Upper lobe of left lung (tissue), 6 donors: ENCODE results near the gene STAU1. TPM values are rescaled to one million over a fixed set of nuclear protein-coding genes. Genes with fewer than 3 reads are reported as not detected.

Experiments
- ATAC-seq, 2 donors: fragments of 200-7000 bp; cut with Tn5 transposase; one replicate each; pipeline ENCODE4 v1.9.1; 2022; ENCODE audit warnings: mild to moderate bottlenecking in 2 of 2, moderate library complexity in 2 of 2; ENCODE audit not compliant: low FRiP score in 2 of 2
- DNase-seq, 2 donors: peaks; one replicate each; pipeline ENCODE4 v3.0.0-alpha.2; 2019 to 2020
- H3K27ac ChIP-seq, 4 donors: fragments of 200-600 bp; sonication (generic); one replicate each; pipeline ENCODE4 v1.5.1; 2016 to 2019
- H3K27me3 ChIP-seq, 4 donors: fragments of 200-600 bp; sonication (generic); one replicate each; pipeline ENCODE4 v1.5.1; 2017 to 2019
- H3K36me3 ChIP-seq, 4 donors: fragments of 200-600 bp; sonication (generic); one replicate each; pipeline ENCODE4 v1.5.1; 2016 to 2019
- H3K4me1 ChIP-seq, 4 donors: fragments of 200-600 bp; sonication (generic); one replicate each; pipeline ENCODE4 v1.5.1; 2018 to 2019
- H3K4me3 ChIP-seq, 4 donors: fragments of 200-600 bp; sonication (generic); one replicate each; pipeline ENCODE4 v1.5.1; 2017 to 2019; ENCODE audit warnings: mild to moderate bottlenecking in 2 of 4, moderate library complexity in 1 of 4
- H3K9me3 ChIP-seq, 4 donors: fragments of 200-600 bp; sonication (generic); one replicate each; pipeline ENCODE4 v1.5.1; 2018 to 2019
- CTCF ChIP-seq, 6 experiments: fragments of 450-650 bp in 4 of 6; fragments of 200-600 bp in 2 of 6; sonication (generic) in 2 of 6; IDR thresholded peaks; one replicate each; pipeline ENCODE4 v1.5.1; 2016 to 2019; ENCODE audit warnings: antibody characterized with exemption in 6 of 6
- EP300 ChIP-seq, 4 donors: sonication (generic); formaldehyde crosslinking; IDR thresholded peaks; one replicate each; pipeline ENCODE4 v1.5.1; 2017; ENCODE audit warnings: antibody characterized with exemption in 4 of 4, control low read depth in 2 of 4
- POLR2A ChIP-seq, 4 donors: fragments of 450-650 bp; IDR thresholded peaks; one replicate each; pipeline ENCODE4 v1.5.1; 2016 to 2017; ENCODE audit warnings: antibody characterized with exemption in 4 of 4, mild to moderate bottlenecking in 2 of 4
- POLR2AphosphoS5 ChIP-seq, 2 donors: sonication (generic); formaldehyde crosslinking; IDR thresholded peaks; one replicate each; pipeline ENCODE4 v1.5.1; 2017; ENCODE audit warnings: antibody characterized with exemption in 2 of 2
- WGBS, 2 donors: methylation state at CpG; one replicate each; pipeline ENCODE4 v1.1.5; 2017 to 2018; 5-methylcytosine and 5-hydroxymethylcytosine counted together
- total RNA-seq, 6 donors: library from RNA; depleted of rRNA in 4 of 6; stranded (reverse); fragments of >200 nt in 4 of 6; gene quantifications; one replicate each; pipeline versions ENCODE4 v1.1.0 to v1.2.1, GENCODE V29; 2016 to 2021
- donor health status: DM: no; HTN: no; CAD: no; lungs with moderate emphysema.
- donor health status: DM: no; HTN: yes; CAD: no; lungs with severe emphysema.

STAU1 gene
- total RNA-seq, 6 donors from 2014 or later, result 69.1 to 97.7 (median 73.5) TPM

GRCh38 chr20:49216991-49217578, 29.0 kb upstream of the STAU1 start:
- Histone ChIP-seq H3K4me3 (peak overlapping the region in 2 of 4 donors; percentile 11 to 21), H3K9me3 (no peaks in the 10 kb centered on the region), H3K27me3 (no peaks in the 10 kb centered on the region), H3K4me1 (peaks cover 11 to 28% (median 20%) of the 10 kb centered on the region in 4 donors), H3K27ac (peak overlapping the region in 1 of 4 donors; percentile 4), H3K36me3 (peaks cover 0 to 9% (median 4%) of the 10 kb centered on the region in 4 donors)
- peak; percentile 81 to 89 for ATAC-seq
- DNase-seq, result peak in 1 of 2 donors; percentile 93
- WGBS, 2 donors, result 17 to 18% methylated on average over 11 of the region's 11 CpGs
- TF ChIP-seq POLR2A (IDR thresholded peaks at IDR 0.05) (peak in 1 of 4 donors; percentile 17), POLR2AphosphoS5 (IDR thresholded peaks at IDR 0.05) (peak in 1 of 2 donors; percentile 27), CTCF (IDR thresholded peaks at IDR 0.05) (peak; percentile 72 to 90 (median 84)), EP300 (IDR thresholded peaks at IDR 0.05) (no peak)

GRCh38 chr20:49215232-49215631, 27.1 kb upstream of the STAU1 start:
- Histone ChIP-seq H3K4me1 (peaks cover 6 to 15% (median 13%) of the 10 kb centered on the region in 4 donors), H3K36me3 (no peaks in the 10 kb centered on the region), H3K4me3 (no peak overlapping the region), H3K9me3 (peaks cover 0 to 2% (median under 1%) of the 10 kb centered on the region in 4 donors), H3K27me3 (no peaks in the 10 kb centered on the region), H3K27ac (no peak overlapping the region)
- 84 to 89% methylated on average over 3 of the region's 3 CpGs for WGBS, 2 donors
- ATAC-seq, result no peak
- DNase-seq, result no peak
- TF ChIP-seq CTCF (IDR thresholded peaks at IDR 0.05) (no peak), EP300 (IDR thresholded peaks at IDR 0.05) (no peak), POLR2AphosphoS5 (IDR thresholded peaks at IDR 0.05) (no peak), POLR2A (IDR thresholded peaks at IDR 0.05) (no peak)

GRCh38 chr20:49214571-49214970, 26.4 kb upstream of the STAU1 start:
- DNase-seq (no peak), ATAC-seq (no peak)
- no peak for TF ChIP-seq POLR2AphosphoS5 (IDR thresholded peaks at IDR 0.05)
- TF ChIP-seq POLR2A (IDR thresholded peaks at IDR 0.05), result no peak
- TF ChIP-seq EP300 (IDR thresholded peaks at IDR 0.05), result no peak
- no peak for TF ChIP-seq CTCF (IDR thresholded peaks at IDR 0.05)
- H3K36me3 ChIP-seq, result no peaks in the 10 kb centered on the region
- peaks cover 0 to 8% (median 5%) of the 10 kb centered on the region in 4 donors for H3K9me3 ChIP-seq
- H3K27ac ChIP-seq, result no peak overlapping the region
- peaks cover 0 to 10% (median 9%) of the 10 kb centered on the region in 4 donors for H3K4me1 ChIP-seq
- no peaks in the 10 kb centered on the region for H3K27me3 ChIP-seq
- no peak overlapping the region for H3K4me3 ChIP-seq

- H3K9me3 ChIP-seq, result peaks cover 0 to 8% (median 5%) of the 10 kb centered on the region in 4 donors
- H3K4me3 ChIP-seq, result no peak overlapping the region
- no peaks in the 10 kb centered on the region for H3K36me3 ChIP-seq
- DNase-seq (no peak), ATAC-seq (no peak)
- H3K27me3 ChIP-seq, result no peaks in the 10 kb centered on the region
- WGBS, 2 donors, result 56 to 63% methylated on average over 1 of the region's 1 CpG
- no peak overlapping the region for H3K27ac ChIP-seq
- TF ChIP-seq CTCF (IDR thresholded peaks at IDR 0.05) (no peak), POLR2A (IDR thresholded peaks at IDR 0.05) (no peak), POLR2AphosphoS5 (IDR thresholded peaks at IDR 0.05) (no peak), EP300 (IDR thresholded peaks at IDR 0.05) (no peak)
- no peaks in the 10 kb centered on the region for H3K4me1 ChIP-seq
Measured at GRCh38 chr20:49210757-49211110, 22.6 kb upstream of the STAU1 start.
